CD4-positive, alpha-beta T cell treated with Interleukin-15 for 1 hour (primary cell): ENCODE results near the gene SLC2A3.
"Not testable (repeated sequence)": the region's sequence is repeated elsewhere in the genome, so short reads cannot be mapped to it uniquely, and the experiment has no call there.

Experiments used
- DNase-seq: peaks from one replicate; pipeline ENCODE4 v3.0.0-alpha.2; 2020

SLC2A3 gene

DNA sequence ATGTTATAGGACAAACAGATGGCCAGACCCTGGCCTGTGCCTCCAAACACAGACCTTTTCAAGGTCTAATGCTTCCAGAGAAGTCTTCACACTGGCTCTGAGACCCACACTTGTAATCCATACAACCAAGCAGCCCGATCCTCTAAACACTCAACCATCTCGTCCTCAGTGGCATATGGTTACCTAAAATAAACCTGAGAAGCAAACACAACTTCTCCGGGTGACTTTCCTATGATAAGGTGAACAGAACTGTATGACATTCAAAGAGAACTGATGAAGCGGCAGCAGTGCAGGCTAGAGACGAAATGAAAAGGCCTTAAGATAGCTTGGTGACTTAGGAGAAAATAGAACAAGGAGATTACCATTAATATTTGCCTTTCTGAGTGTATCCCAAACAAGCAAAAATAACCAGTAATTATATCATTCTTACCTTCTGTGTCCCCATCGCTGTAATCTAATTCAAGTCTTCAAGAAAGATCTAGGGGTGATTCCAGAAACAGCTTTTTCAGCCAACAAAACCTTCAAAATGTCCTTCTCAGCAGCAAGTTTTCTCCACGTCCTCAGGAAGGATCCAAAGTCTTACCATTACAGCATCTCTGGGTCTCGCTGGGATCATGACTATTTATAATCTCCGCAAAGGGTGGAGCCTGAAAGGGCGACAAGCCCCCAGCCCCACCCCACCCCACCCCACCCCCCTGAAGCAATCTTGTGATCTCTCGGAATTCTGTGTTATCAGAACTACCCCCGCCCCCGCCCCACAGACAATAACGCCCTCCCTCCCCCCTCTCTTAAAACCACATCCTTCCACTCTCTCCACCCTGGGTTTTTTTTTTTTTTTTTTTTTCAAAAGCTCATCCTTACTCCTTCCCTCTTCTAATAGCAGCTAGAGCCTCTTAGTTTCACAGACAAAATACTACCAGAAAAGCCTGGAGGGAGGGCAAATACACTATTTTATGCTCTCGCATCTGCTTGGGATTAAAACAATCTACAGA is at the start of gene SLC2A3:
TSS of gene SLC2A3 (minus strand) at position 598 of the 992 bp plus-strand sequence. CDS start at position 445, 153 bp downstream.
- DNase-seq: peak; percentile 91

DNA sequence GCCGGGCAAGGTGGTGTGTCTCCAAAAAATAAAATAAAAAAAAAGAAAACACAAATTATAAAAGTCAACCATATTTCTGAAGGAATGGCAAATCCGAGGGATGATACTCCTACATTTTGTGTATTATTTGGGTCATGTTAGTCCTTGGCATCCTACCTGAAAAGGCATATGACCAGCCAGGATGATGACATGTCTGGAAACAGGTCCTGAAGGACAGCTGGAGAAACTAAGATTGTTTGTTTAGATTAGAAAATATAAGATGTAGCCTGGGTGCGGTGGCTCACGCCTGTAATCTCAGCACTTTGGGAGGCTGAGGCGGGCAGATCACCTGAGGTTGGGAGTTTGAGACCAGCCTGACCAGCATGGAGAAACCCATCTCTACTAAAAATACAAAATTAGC is 48.9 kb upstream of the SLC2A3 start:
- DNase-seq: no peak

DNA sequence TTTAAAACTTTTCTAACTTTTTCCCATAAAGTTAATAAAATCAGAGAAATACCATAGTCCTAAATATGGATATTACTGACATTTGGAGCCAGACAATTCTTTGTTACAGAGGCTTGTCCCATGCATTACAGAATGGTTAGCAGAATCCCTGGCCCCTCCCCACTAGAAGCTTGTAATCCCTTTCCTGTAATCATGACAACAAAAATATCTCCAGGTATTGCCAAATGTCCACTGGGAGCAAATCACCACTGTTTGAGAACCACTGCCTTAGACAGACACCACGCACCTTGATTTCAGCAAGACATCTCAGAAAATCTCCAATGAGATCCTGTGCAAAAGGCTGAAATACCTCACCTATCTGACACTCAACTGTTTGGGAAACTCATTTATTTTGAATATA is 47.5 kb upstream of the SLC2A3 start:
- DNase-seq: not testable (repeated sequence)

DNA sequence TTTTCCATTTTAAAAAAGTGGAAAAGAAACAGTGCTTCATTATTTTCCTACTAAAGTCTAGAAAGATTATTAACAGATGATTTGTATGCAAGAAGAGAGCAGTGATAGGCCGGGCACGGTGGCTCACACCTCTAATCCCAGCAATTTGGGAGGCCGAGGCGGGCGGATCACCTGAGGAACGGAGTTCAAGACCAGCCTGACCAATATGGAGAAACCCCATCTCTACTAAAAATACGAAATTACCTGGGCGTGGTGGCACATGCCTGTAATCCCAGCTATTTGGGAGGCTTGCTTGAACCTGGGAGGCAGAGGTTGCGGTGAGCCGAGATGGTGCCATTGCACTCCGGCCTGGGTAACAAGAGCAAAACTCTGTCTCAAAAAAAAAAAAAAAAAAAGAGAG is 47.0 kb upstream of the SLC2A3 start:
- not testable (repeated sequence) for DNase-seq

DNA sequence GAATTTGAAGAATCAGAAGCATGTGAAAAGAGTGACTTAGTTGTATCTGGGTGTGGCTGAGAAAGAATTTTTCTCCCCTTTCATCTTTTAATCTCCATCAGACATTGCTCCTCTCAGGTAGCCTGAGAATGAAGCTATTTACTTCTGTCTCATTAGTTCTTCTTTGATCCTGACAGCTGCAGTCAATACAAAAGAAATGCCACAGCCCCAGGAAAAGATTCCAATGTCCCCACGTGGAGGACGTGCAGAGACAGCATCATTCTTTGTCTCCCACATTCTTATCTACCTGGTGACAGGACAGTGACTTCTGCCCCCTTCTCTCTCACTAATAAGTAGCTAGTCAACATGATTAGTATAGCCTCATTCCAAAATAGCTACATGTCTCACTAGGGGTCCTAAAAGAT is 46.3 kb upstream of the SLC2A3 start:
- DNase-seq: not testable (repeated sequence)

DNA sequence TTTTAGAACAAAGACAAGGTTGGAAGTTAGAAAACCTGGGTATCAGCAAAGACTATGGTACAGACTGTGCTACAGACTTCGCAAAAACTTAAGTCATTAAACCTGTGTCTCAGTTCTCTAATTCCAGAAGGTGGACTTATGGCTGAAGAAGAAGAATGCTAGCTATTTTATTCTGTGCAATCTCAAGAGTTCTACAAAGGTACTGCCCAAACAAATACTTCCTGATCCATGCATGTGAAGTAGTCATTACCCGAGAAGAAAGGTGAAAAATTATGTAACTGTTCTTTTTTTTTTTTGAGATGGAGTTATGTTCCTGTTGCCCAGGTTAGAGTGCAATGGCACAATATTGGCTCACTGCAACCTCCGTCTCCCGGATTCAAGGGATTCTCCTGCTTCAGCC is 45.5 kb upstream of the SLC2A3 start:
- DNase-seq: no peak

DNA sequence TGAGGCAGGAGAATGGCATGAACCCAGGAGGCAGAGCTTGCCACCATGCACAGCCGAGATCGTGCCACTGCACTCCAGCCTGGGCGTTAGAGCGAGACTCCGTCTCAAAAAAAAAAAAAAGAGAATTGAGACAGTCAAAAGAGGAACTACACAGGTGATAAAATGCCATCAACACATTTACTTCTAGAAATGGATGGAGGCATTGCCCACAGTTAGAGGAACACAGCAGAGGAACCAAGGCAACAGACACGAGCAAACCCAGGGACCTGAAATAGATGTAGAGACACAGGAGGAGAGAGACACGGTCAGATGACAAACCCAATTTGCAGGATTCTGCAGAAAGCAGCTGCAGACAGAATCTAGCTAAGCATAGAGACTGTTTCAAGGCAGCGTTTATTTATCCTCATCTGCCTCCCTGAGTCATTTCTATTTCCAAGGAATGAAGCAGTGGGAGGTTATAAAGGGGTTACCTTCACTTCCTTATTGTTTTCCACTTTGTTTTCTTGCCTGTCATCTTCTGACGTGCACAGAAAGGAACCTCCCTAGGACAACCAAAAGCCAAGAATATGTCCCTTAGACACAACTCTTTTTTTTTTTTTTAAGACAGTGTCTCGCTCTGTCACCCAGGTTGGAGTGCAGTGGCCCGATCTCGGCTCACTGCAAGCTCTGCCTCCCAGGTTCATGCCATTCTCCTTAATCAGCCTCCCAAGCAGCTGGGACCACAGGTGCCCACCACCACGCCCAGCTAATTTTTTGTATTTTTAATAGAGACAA is 41.6 kb upstream of the SLC2A3 start:
- DNase-seq: peak; percentile 51

DNA sequence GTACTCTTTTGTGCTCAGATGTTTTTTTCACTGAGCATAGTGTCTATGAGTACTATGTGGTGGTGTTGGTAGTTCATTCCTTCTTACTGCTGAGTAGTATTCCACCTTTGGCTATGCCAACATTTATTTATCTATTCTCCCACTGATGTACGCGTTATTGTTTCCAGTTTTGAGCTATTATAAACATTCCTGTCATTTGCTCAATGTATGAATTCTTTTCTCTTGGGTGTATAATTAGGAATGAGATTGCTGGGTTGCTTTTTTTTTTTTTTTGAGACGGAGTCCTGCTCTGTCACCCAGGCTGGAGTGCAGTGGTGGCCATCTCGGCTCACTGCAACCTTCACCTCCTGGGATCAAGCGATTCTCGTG is 37.5 kb upstream of the SLC2A3 start:
- no peak for DNase-seq

DNA sequence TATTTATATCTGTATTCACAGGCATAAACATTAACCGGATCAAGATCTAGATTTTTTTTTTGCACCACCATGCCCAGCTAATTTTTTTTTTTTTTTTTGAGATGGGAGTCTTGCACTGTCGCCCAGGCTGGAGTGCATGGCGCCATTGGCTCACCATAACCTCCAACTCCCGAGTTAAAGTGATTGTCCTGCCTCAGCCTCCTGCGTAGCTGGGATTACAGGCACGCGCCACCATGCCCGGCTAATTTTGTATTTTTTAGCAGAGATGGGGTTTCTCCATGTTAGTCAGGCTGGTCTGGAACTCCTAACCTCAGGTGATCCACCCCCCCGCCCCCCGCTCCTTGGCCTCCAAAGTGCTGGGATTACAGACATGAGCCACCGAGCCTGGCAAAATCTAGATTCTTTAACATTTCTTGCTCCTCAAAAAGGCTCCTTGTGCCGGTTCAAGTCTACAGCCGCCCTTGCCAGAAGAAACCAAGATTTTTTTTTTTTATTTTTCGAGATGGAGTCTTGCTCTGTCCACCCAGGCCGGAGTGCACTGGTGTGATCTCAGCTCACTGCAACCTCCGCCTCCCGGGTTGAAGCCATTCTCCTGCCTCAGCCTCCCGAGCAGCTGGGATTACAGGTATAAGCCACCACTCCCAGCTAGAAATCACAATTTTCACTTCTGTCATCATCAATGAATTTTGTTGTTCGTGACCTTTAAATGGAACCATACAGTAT is 36.9 kb upstream of the SLC2A3 start:
- DNase-seq: no peak

DNA sequence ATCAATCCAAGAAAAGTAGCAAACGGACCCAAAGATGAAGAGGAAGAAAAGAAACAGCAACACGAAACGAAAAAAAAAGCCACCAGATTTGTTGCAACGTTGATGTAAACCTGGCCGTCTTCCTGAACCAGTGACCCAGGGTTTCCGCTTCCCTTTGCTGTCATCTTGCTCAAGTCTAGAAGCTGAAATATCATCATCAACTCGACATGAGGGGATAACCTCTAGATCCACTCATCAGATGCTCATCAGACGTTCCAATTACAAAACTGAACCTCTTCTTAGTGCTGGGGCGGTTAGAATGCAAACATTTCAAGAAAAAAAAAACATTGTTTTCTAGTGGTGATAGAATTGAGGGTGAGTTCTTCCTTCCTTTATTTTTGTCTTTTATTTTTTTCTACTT is 36.3 kb upstream of the SLC2A3 start:
- DNase-seq: not testable (repeated sequence)

DNA sequence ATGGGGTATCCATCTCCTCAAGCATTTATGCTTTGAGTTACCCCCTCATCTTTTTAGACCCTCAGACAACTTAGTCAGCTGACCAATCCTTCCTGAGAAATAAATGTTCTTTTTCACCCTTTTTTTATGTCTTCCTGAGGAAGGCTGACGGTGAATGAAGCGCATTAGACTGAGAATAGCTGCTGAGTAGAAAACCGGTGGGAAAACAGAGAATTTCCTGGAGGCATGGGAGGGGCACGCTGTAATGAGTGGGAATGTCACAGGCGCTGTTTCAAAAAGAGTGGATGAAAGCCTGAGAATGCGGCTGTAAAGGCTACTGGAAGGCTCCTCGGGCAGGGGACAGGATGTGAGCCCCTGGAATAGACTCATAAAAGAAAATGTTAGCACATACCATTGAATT is 35.8 kb upstream of the SLC2A3 start:
- DNase-seq: not testable (repeated sequence)

DNA sequence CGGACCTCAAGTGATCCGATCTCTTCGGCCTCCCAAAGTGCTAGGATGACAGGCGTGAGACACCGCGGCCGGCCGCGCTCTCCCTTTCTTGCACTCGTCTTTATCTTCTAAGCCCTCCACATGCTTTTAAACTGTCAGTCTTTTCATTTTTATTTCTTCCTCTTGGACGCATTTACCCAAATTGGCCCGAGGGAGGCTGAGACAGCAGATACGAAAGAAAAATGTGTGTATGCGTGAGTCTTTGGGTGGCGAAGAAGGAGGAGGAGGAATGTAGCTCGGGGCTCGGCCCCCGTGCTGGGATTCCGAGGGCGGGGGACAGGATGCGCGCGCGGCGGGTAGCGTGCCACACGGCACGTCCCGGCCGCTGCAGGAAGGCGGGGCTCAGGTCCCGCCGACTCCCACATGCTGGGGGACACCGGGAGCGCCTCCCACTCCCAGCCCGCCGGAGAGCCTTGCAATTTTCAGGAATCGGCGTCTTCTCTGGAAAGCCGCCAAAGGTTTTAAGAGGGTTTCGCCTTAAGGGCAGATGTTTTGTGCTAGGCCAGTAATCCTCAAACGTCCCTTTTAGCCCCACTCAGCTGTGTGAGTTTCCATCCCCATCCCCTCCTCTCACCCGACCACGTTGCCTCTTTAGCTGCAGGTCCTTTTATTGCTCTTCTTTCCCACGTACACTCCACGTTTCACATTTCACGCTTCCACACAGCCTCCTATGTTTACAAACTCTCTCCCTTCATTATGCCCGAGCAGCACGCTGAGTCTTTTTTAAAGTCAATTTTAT is 34.7 kb upstream of the SLC2A3 start:
- DNase-seq: peak; percentile 84

DNA sequence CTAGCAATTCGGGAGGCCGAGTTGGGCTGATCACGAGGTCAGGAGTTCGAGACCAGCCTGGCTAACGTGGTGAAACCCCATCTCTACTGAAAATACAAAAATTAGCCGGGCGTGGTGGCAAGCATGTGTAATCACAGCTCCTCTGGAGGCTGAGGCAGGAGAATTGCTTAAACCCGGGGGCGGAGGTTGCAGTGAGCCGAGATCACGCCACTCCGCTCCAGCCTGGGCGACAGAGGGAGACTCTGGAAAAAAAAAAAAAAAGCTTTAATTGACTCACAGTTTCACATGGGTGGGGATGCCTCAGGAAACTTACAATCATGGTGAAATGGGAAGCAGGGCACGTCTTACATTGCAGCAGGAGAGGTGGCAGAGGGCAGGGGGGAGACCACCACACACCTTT is 30.6 kb upstream of the SLC2A3 start:
- peak; percentile 60 for DNase-seq

DNA sequence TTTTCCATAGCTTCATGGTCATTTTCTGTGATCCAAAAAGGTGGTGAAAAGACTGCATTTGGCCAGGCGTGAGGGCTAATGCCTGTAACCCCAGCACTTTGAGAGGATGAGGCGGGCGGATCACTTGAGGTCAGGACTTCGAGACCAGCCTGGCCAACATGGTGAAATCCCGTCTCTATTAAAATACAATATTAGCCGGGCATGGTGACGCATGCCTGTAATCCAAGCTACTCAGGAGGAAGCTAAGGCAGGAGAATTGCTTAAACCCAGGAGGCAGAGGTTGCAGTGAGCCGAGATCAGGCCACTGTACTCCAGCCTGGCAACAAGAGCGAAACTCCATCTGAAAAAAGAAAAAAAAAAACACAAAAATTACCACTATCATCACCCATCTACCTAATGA is 28.7 kb upstream of the SLC2A3 start:
- not testable (repeated sequence) for DNase-seq

DNA sequence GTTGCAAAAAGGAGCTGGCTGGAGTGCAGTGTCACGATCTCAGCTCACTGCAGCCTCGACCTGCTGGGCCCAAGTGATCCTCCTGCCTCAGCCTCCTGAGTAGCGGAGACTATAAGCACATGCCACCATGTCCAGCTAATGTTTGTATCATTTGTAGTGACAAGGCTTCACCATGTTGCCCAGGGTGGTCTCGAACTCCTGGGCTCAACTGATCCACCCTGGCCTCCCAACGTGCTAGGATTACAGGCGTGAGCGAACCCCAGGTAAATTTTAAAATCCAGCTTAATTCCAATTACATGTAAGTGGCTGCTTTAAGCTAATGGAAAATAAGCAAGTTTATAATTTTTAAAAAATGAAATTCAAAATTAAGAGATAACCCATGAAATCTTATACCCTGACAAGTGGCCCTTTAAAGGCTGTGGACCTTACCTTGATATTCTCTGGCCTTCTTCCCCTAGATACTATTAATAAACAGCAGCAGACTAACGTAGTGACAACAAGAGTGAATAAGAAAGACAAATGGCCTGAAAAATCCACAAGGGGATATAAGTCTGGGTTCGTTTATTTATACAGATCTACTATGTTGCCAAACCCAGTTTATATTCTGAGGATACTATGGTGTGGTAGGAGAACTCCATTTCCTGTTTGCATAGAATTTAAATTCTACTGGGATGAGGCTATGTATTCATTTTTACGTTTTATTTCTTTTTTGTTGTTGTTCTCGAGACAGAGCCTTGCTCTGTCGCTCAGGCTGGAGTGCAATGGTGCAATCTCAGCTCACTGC is 25.6 kb upstream of the SLC2A3 start:
- no peak for DNase-seq

DNA sequence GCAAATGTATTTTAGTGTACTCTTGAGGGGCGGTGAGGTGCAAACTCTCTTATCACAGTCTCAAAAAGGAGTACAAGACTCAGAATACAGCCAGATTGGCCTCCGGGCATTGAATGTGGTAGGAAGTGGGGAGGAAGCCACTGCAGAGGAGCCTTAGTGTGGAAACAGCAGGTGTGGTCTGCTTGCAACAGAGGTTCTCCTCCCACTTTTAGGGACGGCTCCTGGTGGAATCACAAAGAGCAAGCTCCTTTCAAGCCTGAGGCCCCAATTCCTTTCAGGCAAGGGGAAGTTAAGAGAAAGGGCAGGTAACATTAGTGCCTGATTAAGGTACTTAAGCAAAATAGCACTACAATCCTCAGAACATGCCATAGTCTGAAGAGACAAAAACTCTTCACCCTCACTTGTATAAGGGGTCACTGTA is 23.7 kb upstream of the SLC2A3 start:
- peak; percentile 33 for DNase-seq

DNA sequence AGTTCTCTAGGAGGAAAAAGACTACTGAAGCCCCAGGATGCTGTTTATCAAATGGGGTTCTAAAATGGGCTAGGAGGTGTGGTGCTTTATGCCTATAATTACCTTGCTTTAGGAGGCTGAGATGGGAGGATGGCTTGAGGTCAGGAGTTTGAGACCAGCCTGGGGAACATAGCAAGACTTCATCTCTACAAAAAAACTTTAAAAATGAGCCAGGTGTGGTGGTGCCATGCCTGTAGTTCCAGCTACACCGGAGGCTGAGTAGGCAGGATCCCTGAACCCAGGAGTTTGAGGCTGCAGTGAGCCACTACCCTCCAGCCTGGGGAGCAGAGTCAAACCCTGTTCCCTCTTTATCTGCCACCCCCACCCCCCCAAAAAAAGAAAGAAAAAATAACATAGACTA is 23.3 kb upstream of the SLC2A3 start:
- no peak for DNase-seq

DNA sequence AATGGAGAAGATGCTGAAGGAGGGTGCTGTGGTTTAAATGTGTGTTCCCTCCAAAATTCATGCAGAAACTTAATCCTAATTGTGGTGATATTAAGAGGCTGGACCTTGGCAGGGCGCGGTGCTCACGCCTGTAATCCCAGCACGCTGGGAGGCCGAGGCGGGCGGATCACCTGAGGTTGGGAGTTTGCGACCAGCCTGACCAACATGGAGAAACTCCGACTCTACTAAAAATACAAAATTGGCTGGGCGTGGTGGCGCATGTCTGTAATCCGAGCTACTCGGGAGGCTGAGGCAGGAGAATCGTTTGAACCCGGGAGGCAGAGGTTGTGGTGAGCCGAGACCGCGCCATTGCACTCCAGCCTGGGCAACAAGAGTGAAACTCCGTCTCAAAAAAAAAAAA is 18.9 kb upstream of the SLC2A3 start:
- DNase-seq: not testable (repeated sequence)

DNA sequence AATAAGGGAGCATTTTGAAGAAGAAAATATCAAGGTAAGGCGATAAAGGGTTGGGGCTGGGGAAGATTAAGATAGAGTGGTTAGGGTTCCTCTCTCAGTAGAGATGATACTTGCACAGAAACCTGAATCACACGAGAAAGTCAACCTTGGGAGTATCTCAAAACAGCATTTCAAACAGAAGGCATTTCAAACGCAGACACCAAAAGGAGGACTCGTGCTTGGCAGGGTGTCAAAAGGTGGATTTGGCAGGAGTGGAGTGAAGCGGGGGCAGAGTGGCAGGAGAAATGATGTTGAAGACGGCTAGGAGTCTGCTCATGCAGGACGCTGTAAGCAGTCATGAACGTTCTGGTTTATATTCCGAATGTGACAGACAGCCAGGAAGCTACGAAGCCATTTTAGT is 18.4 kb upstream of the SLC2A3 start:
- DNase-seq: not testable (repeated sequence)

DNA sequence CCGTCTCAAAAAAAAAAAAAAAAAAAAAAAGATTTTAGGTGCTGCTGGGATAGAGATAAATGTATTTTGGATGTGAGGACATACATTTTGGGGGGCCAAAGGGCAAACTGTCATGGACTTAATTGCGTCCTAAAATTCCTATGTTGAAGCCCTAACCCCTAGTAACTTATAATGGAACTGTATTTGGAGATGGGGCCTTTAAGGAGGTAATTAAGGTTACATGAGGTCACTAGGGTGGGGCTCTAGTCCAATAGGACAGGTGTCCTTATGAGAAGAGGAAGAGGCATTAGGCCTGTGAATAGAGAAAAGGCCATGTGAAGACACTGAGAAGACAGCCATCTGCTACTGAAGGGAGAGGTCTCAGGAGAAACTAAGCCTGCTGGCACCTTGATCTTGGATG is 17.9 kb upstream of the SLC2A3 start:
- DNase-seq: not testable (repeated sequence)

DNA sequence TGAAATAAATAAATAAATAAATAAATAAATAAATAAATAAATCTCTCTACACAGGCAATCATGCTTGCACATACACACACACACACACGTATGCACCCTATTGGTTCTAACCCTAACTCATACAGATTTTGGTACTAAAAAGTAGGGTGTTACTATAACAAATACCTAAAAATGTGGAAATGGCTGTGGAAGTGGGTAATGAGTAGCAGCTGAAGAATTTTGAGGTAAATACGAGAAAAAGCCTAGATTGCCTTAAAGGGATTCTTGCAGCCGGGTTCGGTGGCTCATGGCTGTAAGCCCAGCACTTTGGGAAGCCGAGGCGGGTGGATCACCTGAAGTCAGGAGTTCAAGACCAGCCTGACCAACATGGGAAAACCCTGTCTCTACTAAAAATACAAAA is 15.7 kb upstream of the SLC2A3 start:
- DNase-seq: no peak
